ENCODE data around the gene ZP2. TPM values are rescaled to one million over a fixed set of nuclear protein-coding genes. Genes with fewer than 3 reads are reported as not detected.
"Not testable (repeated sequence)": the region's sequence is repeated elsewhere in the genome, so short reads cannot be mapped to it uniquely, and the experiment has no call there.

Gene ZP2
- total RNA-seq, 1 experiment from 2014 or later = not detected

GRCh38 chr16:21158208-21159110, 52.9 kb downstream of the ZP2 start, which contains the start of gene LDAF1:
Gene LDAF1, plus strand, starts transcription at chr16:21158674. Its CDS starts 2,509 bp downstream, at chr16:21161183.
- Histone ChIP-seq H4K20me1 (ENCODE audit: insufficient read depth, low read depth, low read length) (no peaks in the 10 kb centered on the region), H3K9me2 (replicated peaks; ENCODE audit: insufficient read depth, low read length) (no peaks in the 10 kb centered on the region), H3K27me3 (ENCODE audit: low read length) (no peaks in the 10 kb centered on the region), H3K27ac (ENCODE audit: low read length) (peak within 1 kb of the TSS; percentile 70), H3K9me3 (ENCODE audit: low read length) (no peaks in the 10 kb centered on the region), H3K9ac (ENCODE audit: low read length) (peak within 1 kb of the TSS; percentile 75), H3K36me3 (ENCODE audit: insufficient read depth, low read length) (peaks cover 20% of the 10 kb centered on the region; the same call in 1 of the 2 replicates), H3K4me3 (ENCODE audit: low read length) (peak within 1 kb of the TSS; percentile 73), H3K79me2 (ENCODE audit: low read length) (peaks cover 25% of the 10 kb centered on the region), H3K4me1 (ENCODE audit: low read length) (peaks cover 28% of the 10 kb centered on the region), H2AFZ (ENCODE audit: low read length) (peak within 1 kb of the TSS; percentile 76), H3K4me2 (ENCODE audit: low read depth, low read length, poor library complexity, severe bottlenecking) (peak within 1 kb of the TSS; percentile 80)
- DNase-seq = peak; percentile 94

- Histone ChIP-seq H3K9me3 (ENCODE audit: low read length) (no peaks in the 10 kb centered on the region), H3K27me3 (ENCODE audit: low read length) (no peaks in the 10 kb centered on the region), H4K20me1 (ENCODE audit: insufficient read depth, low read depth, low read length) (no peaks in the 10 kb centered on the region), H3K9ac (ENCODE audit: low read length) (peak overlapping the region; percentile 75), H3K4me2 (ENCODE audit: low read depth, low read length, poor library complexity, severe bottlenecking) (peak overlapping the region; percentile 80), H2AFZ (ENCODE audit: low read length) (peak overlapping the region; percentile 12; the same call in 1 of the 2 replicates), H3K4me1 (ENCODE audit: low read length) (peaks cover 28% of the 10 kb centered on the region), H3K4me3 (ENCODE audit: low read length) (peak overlapping the region; percentile 73), H3K79me2 (ENCODE audit: low read length) (peaks cover 25% of the 10 kb centered on the region), H3K9me2 (replicated peaks; ENCODE audit: insufficient read depth, low read length) (no peaks in the 10 kb centered on the region), H3K27ac (ENCODE audit: low read length) (no peak overlapping the region), H3K36me3 (ENCODE audit: insufficient read depth, low read length) (peaks cover 17% of the 10 kb centered on the region; the same call in 1 of the 2 replicates)
- no peak for DNase-seq
Measured at GRCh38 chr16:21157632-21158031, 53.7 kb downstream of the ZP2 start.

- H3K4me3 ChIP-seq (ENCODE audit: low read length) = no peak overlapping the region
- no peaks in the 10 kb centered on the region for H3K9me3 ChIP-seq (ENCODE audit: low read length)
- no peak overlapping the region for H3K9ac ChIP-seq (ENCODE audit: low read length)
- H3K79me2 ChIP-seq (ENCODE audit: low read length) = peaks cover 25% of the 10 kb centered on the region
- H3K27ac ChIP-seq (ENCODE audit: low read length) = no peak overlapping the region
- no peaks in the 10 kb centered on the region for H3K27me3 ChIP-seq (ENCODE audit: low read length)
- peak; percentile 59 for DNase-seq
- peaks cover 28% of the 10 kb centered on the region for H3K4me1 ChIP-seq (ENCODE audit: low read length)
- H3K36me3 ChIP-seq (ENCODE audit: insufficient read depth, low read length) = peaks cover 13% of the 10 kb centered on the region; the same call in 1 of the 2 replicates
- no peak overlapping the region for H2AFZ ChIP-seq (ENCODE audit: low read length)
- H3K9me2 ChIP-seq (replicated peaks; ENCODE audit: insufficient read depth, low read length) = no peaks in the 10 kb centered on the region
- H4K20me1 ChIP-seq (ENCODE audit: insufficient read depth, low read depth, low read length) = no peaks in the 10 kb centered on the region
- H3K4me2 ChIP-seq (ENCODE audit: low read depth, low read length, poor library complexity, severe bottlenecking) = no peak overlapping the region
Measured at GRCh38 chr16:21156767-21157467, 54.5 kb downstream of the ZP2 start.

- not testable (repeated sequence) for DNase-seq; H2AFZ ChIP-seq (ENCODE audit: low read length); H3K27me3 ChIP-seq (ENCODE audit: low read length); H3K9ac ChIP-seq (ENCODE audit: low read length); H3K27ac ChIP-seq (ENCODE audit: low read length); H3K4me2 ChIP-seq (ENCODE audit: low read depth, low read length, poor library complexity, severe bottlenecking); H3K9me3 ChIP-seq (ENCODE audit: low read length); H3K4me3 ChIP-seq (ENCODE audit: low read length); H3K36me3 ChIP-seq (ENCODE audit: insufficient read depth, low read length); H4K20me1 ChIP-seq (ENCODE audit: insufficient read depth, low read depth, low read length); H3K9me2 ChIP-seq (replicated peaks; ENCODE audit: insufficient read depth, low read length)
- peaks cover 19% of the 10 kb centered on the region for H3K79me2 ChIP-seq (ENCODE audit: low read length)
- peaks cover 27% of the 10 kb centered on the region for H3K4me1 ChIP-seq (ENCODE audit: low read length)
Measured at GRCh38 chr16:21156011-21156410, 55.4 kb downstream of the ZP2 start.

GRCh38 chr16:21153124-21153729, 58.1 kb downstream of the ZP2 start:
- not testable (repeated sequence) for H3K27me3 ChIP-seq (ENCODE audit: low read length); H3K79me2 ChIP-seq (ENCODE audit: low read length); DNase-seq; H3K9me3 ChIP-seq (ENCODE audit: low read length); H3K4me3 ChIP-seq (ENCODE audit: low read length); H3K4me2 ChIP-seq (ENCODE audit: low read depth, low read length, poor library complexity, severe bottlenecking); H2AFZ ChIP-seq (ENCODE audit: low read length); H3K9me2 ChIP-seq (replicated peaks; ENCODE audit: insufficient read depth, low read length); H3K4me1 ChIP-seq (ENCODE audit: low read length); H3K27ac ChIP-seq (ENCODE audit: low read length); H4K20me1 ChIP-seq (ENCODE audit: insufficient read depth, low read depth, low read length); H3K36me3 ChIP-seq (ENCODE audit: insufficient read depth, low read length); H3K9ac ChIP-seq (ENCODE audit: low read length)

- not testable (repeated sequence) for H3K27me3 ChIP-seq (ENCODE audit: low read length); H3K4me1 ChIP-seq (ENCODE audit: low read length); H3K4me3 ChIP-seq (ENCODE audit: low read length); H3K79me2 ChIP-seq (ENCODE audit: low read length); H3K4me2 ChIP-seq (ENCODE audit: low read depth, low read length, poor library complexity, severe bottlenecking); H3K36me3 ChIP-seq (ENCODE audit: insufficient read depth, low read length); H3K9ac ChIP-seq (ENCODE audit: low read length); H2AFZ ChIP-seq (ENCODE audit: low read length); H3K9me3 ChIP-seq (ENCODE audit: low read length); H4K20me1 ChIP-seq (ENCODE audit: insufficient read depth, low read depth, low read length); H3K27ac ChIP-seq (ENCODE audit: low read length); DNase-seq; H3K9me2 ChIP-seq (replicated peaks; ENCODE audit: insufficient read depth, low read length)
Measured at GRCh38 chr16:21152160-21153030, 59.0 kb downstream of the ZP2 start.

GRCh38 chr16:21150375-21151001, 60.9 kb downstream of the ZP2 start, which contains the start of gene DNAH3:
Gene DNAH3, minus strand, starts transcription at chr16:21150846. Its CDS starts 527 bp downstream, at chr16:21150319.
- no peaks in the 10 kb centered on the region for H3K9me2 ChIP-seq (replicated peaks; ENCODE audit: insufficient read depth, low read length)
- H3K4me2 ChIP-seq (ENCODE audit: low read depth, low read length, poor library complexity, severe bottlenecking) = no peak within 1 kb of the TSS
- no peaks in the 10 kb centered on the region for H3K4me1 ChIP-seq (ENCODE audit: low read length)
- no peak for DNase-seq
- no peak within 1 kb of the TSS for H3K27ac ChIP-seq (ENCODE audit: low read length)
- no peaks in the 10 kb centered on the region for H3K27me3 ChIP-seq (ENCODE audit: low read length)
- H3K79me2 ChIP-seq (ENCODE audit: low read length) = no peaks in the 10 kb centered on the region
- H3K9me3 ChIP-seq (ENCODE audit: low read length) = no peaks in the 10 kb centered on the region
- H3K4me3 ChIP-seq (ENCODE audit: low read length) = no peak within 1 kb of the TSS
- H4K20me1 ChIP-seq (ENCODE audit: insufficient read depth, low read depth, low read length) = no peaks in the 10 kb centered on the region
- H2AFZ ChIP-seq (ENCODE audit: low read length) = no peak within 1 kb of the TSS
- no peaks in the 10 kb centered on the region for H3K36me3 ChIP-seq (ENCODE audit: insufficient read depth, low read length)
- H3K9ac ChIP-seq (ENCODE audit: low read length) = no peak within 1 kb of the TSS
